ENCODE measurements around the gene STAT4.

- TF ChIP-seq CTCF (IDR thresholded peaks at IDR 0.05; ENCODE audit: insufficient read depth, low read depth, low read length) = no peak
- no peak for TF ChIP-seq EZH2 (IDR thresholded peaks at IDR 0.05; ENCODE audit: insufficient read depth, low read length)
Observed at GRCh38 chr2:190981333-190981732, 169.5 kb downstream of the STAT4 start.
